Heart left ventricle (tissue), 16 donors: Measurements from ENCODE around the gene ADAT1. TPM values are rescaled to one million over a fixed set of nuclear protein-coding genes. Genes with fewer than 3 reads are reported as not detected.

Experiments used
- ATAC-seq, 4 donors: fragments of 200-7000 bp; cut with Tn5 transposase; one replicate each; pipeline ENCODE4 v1.9.1; 2020 to 2022; ENCODE audit warnings: moderate library complexity in 4 of 4, mild to moderate bottlenecking in 3 of 4, moderate number of reproducible peaks in 1 of 4
- DNase-seq, 5 donors: peaks; one replicate each; pipeline ENCODE4 v3.0.0-alpha.2; 2020
- H3K27ac ChIP-seq, 12 donors: fragments of 200-600 bp; sonication (generic) in 4 of 12; one replicate each; pipeline versions ENCODE4 v1.5.0 to v1.8.0; 2016 to 2022; ENCODE audit warnings: mild to moderate bottlenecking in 2 of 12
- H3K27me3 ChIP-seq, 9 donors: fragments of 200-600 bp; sonication (generic) in 2 of 9; one replicate each; pipeline versions ENCODE4 v1.5.1 to v1.8.0; 2016 to 2022; ENCODE audit warnings: mild to moderate bottlenecking in 3 of 9
- H3K36me3 ChIP-seq, 9 donors: fragments of 200-600 bp; sonication (generic) in 2 of 9; one replicate each; pipeline versions ENCODE4 v1.5.0 to v1.8.0; 2018 to 2022; ENCODE audit warnings: mild to moderate bottlenecking in 2 of 9
- H3K4me1 ChIP-seq, 12 donors: fragments of 200-600 bp; sonication (generic) in 4 of 12; one replicate each; pipeline versions ENCODE4 v1.5.0 to v1.8.0; 2016 to 2022; ENCODE audit warnings: mild to moderate bottlenecking in 3 of 12
- H3K4me3 ChIP-seq, 12 donors: fragments of 200-600 bp; sonication (generic) in 4 of 12; one replicate each; pipeline versions ENCODE4 v1.5.0 to v1.8.0; 2017 to 2022; ENCODE audit warnings: mild to moderate bottlenecking in 9 of 12, moderate library complexity in 4 of 12
- H3K9me3 ChIP-seq, 12 donors: fragments of 200-600 bp; sonication (generic) in 4 of 12; one replicate each; pipeline versions ENCODE4 v1.5.0 to v1.8.0; 2016 to 2022; ENCODE audit warnings: mild to moderate bottlenecking in 1 of 12
- POLR2A ChIP-seq, 2 donors: fragments of 450-650 bp; IDR thresholded peaks; one replicate each; pipeline ENCODE4 v1.6.1; 2017; ENCODE audit warnings: antibody characterized with exemption in 2 of 2, mild to moderate bottlenecking in 2 of 2, moderate library complexity in 2 of 2
- WGBS, 4 donors: extraction: QIAGEN DNeasy Blood & Tissue Kit in 2 of 4; methylation state at CpG; one replicate each; pipeline versions ENCODE4 v1.1.5 to v1.1.7; 2013 to 2018; 5-methylcytosine and 5-hydroxymethylcytosine counted together
- intact Hi-C, 10 donors: fragments of 100-400 bp; cut with DNase I; formaldehyde crosslinking; loops; one replicate each; pipeline versions ENCODE4 v1.11.1 to v1.14.2; 2022
- polyA plus RNA-seq, 2 donors: library from polyadenylated mRNA; stranded (reverse); fragments of 200-250 nt; gene quantifications; one replicate each; pipeline ENCODE4 v1.2.3, GENCODE V29; 2013
- total RNA-seq, 9 donors: library from RNA; depleted of rRNA in 2 of 9; stranded (reverse); fragments of >200 nt in 2 of 9; fragmentation: NEBNext Ultra II Directional in 3 of 9; extraction: Animal tissue kit (Norgen Biotek cat#: 25700) in 3 of 9; gene quantifications; one replicate each; pipeline versions ENCODE4 v1.1.0 to v1.2.4, GENCODE V29; 2016 to 2023
- TF ChIP-seq, protein P1 (sequence below), 12 donors: fragments of 200-600 bp; sonication (generic) in 4 of 12; IDR thresholded peaks; one replicate each; pipeline versions ENCODE4 v1.5.0 to v1.8.0; 2018 to 2022; ENCODE audit warnings: antibody characterized with exemption in 12 of 12, mild to moderate bottlenecking in 5 of 12
- donor health status: ischemic (EF 13 %, LVEDD 7.1; RV severe dilation, severe dysfunction).
- donor health status: healthy with polysubstance abuse.
- donor health status: DM: no; HTN: yes; CAD: no.
- donor health status: DM: no; HTN: no; CAD: no.
- donor health status: ischemic (EF 25% LVEDD 6.9; RV normal size, moderate dysfunction).
- donor health status: ischemic (EF 25% LVEDD 5.7; RV mildly dilated, moderate dysfunction).
- donor health status: healthy.
- donor health status: DM: yes; HTN: yes; CAD: no.
- donor health status: ischemic (EF 35%, LVEDD 5.7; RV mildly dilated, moderate dysfunction).
- donor health status: nonischemic (EF 11% LVEDD 7.7; RV severe dilation, severe dysfunction).
- donor health status: DM: yes; HTN: yes; CAD: no.
- donor health status: PGD.
- donor health status: ischemic (EF 29% LVEDD 5.4; RV normal size, mild dysfunction).
- donor health status: nonischemic (EF 23%, LVEDD 6.1; RV moderate dilation, normal function).

Gene ADAT1
- total and polyA plus RNA-seq, 11 donors = 8.0 to 37.5 (median 21.0) TPM

DNA sequence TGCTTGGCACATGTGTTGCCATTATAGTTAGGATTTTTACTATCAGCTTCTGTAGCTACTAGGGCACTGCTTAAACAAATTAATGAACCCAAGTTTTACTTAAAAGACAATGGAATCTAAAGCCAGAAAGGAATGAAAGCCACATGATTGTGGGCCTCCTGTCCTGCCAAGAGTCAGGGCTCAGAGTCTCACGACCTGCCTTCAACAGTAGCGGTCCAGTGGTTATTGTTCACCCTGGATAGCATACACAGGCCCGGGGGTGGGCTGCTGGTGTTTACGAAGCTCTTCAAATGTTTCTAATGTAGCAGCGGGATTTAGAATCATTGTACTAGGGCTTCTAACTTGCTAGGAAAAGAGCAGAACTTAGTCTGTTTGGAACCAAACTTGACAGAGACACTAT is 49.1 kb downstream of the ADAT1 start:
- ATAC-seq (no peak), DNase-seq (no peak)
- WGBS, 4 donors = 80 to 83% (median 81%) methylated on average over 5 of the region's 5 CpGs
- intact Hi-C loops = loop anchor here in 1 of 10 donors (5.0 kb wide), 1 partner anchor 48 kb away; the partner anchor contains the start of gene ADAT1
- peaks cover 0 to 100% (median 98%) of the 10 kb centered on the region in 9 donors for H3K36me3 ChIP-seq
- H3K4me3 ChIP-seq = no peak overlapping the region
- peak overlapping the region in 1 of 12 donors; percentile 11 for H3K27ac ChIP-seq
- no peaks in the 10 kb centered on the region for H3K27me3 ChIP-seq
- peaks cover 7 to 75% (median 49%) of the 10 kb centered on the region in 12 donors for H3K4me1 ChIP-seq
- TF ChIP-seq, protein P1, sequence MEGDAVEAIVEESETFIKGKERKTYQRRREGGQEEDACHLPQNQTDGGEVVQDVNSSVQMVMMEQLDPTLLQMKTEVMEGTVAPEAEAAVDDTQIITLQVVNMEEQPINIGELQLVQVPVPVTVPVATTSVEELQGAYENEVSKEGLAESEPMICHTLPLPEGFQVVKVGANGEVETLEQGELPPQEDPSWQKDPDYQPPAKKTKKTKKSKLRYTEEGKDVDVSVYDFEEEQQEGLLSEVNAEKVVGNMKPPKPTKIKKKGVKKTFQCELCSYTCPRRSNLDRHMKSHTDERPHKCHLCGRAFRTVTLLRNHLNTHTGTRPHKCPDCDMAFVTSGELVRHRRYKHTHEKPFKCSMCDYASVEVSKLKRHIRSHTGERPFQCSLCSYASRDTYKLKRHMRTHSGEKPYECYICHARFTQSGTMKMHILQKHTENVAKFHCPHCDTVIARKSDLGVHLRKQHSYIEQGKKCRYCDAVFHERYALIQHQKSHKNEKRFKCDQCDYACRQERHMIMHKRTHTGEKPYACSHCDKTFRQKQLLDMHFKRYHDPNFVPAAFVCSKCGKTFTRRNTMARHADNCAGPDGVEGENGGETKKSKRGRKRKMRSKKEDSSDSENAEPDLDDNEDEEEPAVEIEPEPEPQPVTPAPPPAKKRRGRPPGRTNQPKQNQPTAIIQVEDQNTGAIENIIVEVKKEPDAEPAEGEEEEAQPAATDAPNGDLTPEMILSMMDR (IDR thresholded peaks at IDR 0.05) = no peak
- no peak for TF ChIP-seq POLR2A (IDR thresholded peaks at IDR 0.05)
- H3K9me3 ChIP-seq = no peaks in the 10 kb centered on the region

DNA sequence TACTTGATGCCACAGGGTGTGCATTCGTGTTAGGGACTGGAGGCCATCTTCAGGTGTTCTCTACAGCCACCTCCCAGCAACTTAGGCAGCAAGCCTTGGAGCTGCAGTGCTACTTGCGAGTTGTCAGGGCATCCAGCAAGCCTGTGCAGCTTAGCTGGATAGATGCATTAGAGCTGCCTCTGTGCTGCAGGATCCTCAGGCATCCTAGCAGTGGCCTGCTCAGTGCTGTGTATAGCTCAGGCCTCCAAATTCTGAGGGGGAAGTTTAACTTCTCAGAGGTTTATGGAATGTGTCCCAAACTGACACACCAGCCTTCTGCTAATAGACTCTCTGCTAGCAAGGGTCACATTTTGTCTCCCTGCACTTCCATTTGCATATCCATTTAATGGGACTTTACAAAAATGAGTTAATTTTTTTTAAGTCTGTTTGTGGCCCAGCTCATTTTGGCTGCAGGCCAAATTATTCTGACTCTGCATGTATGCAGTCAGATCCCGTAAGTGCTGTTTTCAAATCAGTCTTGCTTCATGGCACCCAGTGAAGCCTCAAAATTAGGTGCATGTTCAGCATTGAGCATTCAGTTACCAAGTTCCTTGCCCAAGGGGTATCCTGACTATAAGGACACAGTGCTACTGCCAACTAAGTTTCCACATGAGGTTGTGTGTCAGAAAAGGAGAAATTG is 50.1 kb downstream of the ADAT1 start:
- intact Hi-C loops = loop anchor here in 1 of 10 donors (5.0 kb wide), 1 partner anchor 49 kb away; the partner anchor contains the start of gene ADAT1
- peaks cover 7 to 77% (median 58%) of the 10 kb centered on the region in 12 donors for H3K4me1 ChIP-seq
- DNase-seq (no peak), ATAC-seq (no peak)
- peaks cover 0 to 100% (median 98%) of the 10 kb centered on the region in 9 donors for H3K36me3 ChIP-seq
- TF ChIP-seq, protein P1 (IDR thresholded peaks at IDR 0.05) = no peak
- no peak for TF ChIP-seq POLR2A (IDR thresholded peaks at IDR 0.05)
- H3K4me3 ChIP-seq = no peak overlapping the region
- no peaks in the 10 kb centered on the region for H3K9me3 ChIP-seq
- H3K27me3 ChIP-seq = no peaks in the 10 kb centered on the region
- WGBS, 4 donors = 65 to 71% (median 68%) methylated on average over 3 of the region's 3 CpGs
- peak overlapping the region in 1 of 12 donors; percentile 3 for H3K27ac ChIP-seq

DNA sequence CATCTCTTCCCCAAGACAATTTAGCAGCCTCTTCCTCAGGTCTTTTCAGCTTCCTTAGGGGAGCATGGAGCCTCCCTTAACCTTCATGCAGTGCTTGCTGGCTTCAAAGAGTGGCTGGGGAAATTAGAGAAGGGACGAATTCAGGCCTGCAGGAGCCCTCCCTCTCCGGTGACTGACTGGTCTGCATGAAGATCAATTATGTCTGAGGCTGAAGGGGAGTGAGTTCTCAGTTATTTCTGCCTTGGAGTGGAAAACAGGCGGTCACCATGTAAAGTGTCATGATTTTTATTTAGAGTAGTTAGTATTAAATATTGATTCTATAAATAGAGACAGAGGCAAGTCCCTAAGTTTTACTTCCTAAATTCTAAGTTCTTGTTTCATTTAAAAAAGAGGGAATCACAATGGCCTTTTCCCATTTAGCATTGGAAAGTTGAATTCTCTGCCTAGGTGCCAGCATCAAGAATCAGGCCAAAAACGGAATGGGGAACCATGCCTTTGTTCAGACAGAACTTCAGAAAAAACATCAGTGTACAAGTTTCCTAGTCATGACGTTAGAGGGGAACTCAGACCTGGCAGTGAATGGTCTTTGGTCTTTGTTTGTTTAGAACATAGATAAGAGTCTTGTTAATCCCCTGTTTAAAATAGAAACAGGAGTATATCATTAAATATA is 52.5 kb downstream of the ADAT1 start:
- Histone ChIP-seq H3K4me1 (peaks cover 7 to 79% (median 69%) of the 10 kb centered on the region in 12 donors), H3K27ac (peak overlapping the region in 10 of 12 donors; percentile 7 to 95 (median 61)), H3K36me3 (peaks cover 0 to 83% (median 79%) of the 10 kb centered on the region in 9 donors), H3K9me3 (no peaks in the 10 kb centered on the region), H3K27me3 (no peaks in the 10 kb centered on the region), H3K4me3 (peak overlapping the region in 1 of 12 donors; percentile 11)
- TF ChIP-seq POLR2A (IDR thresholded peaks at IDR 0.05) = no peak
- TF ChIP-seq, protein P1 (IDR thresholded peaks at IDR 0.05) = no peak
- WGBS, 4 donors = 39 to 52% (median 43%) methylated on average over 5 of the region's 5 CpGs
- ATAC-seq = no peak
- no peak for DNase-seq
- intact Hi-C loops = loop anchor here in 1 of 10 donors (5.0 kb wide), 1 partner anchor 52 kb away; the partner anchor contains the start of gene ADAT1

DNA sequence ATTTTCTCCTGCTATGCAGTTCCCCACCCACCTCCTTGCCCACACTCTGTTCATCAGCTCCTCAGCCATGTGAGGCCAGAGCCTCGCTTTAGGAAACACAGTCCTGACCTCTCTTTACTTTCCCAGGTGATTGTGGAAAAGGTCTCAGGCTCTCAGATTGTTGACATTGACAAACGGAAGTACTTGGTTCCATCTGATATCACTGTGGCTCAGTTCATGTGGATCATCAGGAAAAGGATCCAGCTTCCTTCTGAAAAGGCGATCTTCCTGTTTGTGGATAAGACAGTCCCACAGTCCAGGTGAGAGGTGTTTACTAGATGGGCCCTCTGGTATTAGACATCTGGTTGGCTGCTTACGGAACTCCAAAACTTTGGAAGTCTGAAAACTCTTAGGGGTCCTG is 55.2 kb downstream of the ADAT1 start:
- 73 to 82% (median 77%) methylated on average over 4 of the region's 4 CpGs for WGBS, 4 donors
- Histone ChIP-seq H3K4me1 (peaks cover 3 to 72% (median 63%) of the 10 kb centered on the region in 12 donors), H3K36me3 (peaks cover 0 to 57% (median 53%) of the 10 kb centered on the region in 9 donors), H3K9me3 (no peaks in the 10 kb centered on the region), H3K4me3 (peak overlapping the region in 8 of 12 donors; percentile 83 to 100 (median 90)), H3K27ac (peak overlapping the region in 6 of 12 donors; percentile 17 to 95 (median 86)), H3K27me3 (no peaks in the 10 kb centered on the region)
- no peak for DNase-seq
- TF ChIP-seq POLR2A (IDR thresholded peaks at IDR 0.05) = no peak
- intact Hi-C loops = loop anchor here in 5 of 10 donors (5.0 to 10.0 kb wide), 2 partner anchors 54 to 57 kb away; partner anchors contain the start of gene ADAT1 (in 5 of the 5)
- no peak for ATAC-seq
